Progenitor cell of endocrine pancreas (in vitro differentiated cells): ENCODE measurements around the gene HOXA13. TPM values are rescaled to one million over a fixed set of nuclear protein-coding genes. Genes with fewer than 3 reads are reported as not detected.

Source experiments
- DNase-seq: peaks from one replicate; pipeline ENCODE4 v3.0.0; 2021; ENCODE audit warnings: low spot score; ENCODE audit not compliant: unreplicated experiment
- H3K27ac Mint-ChIP-seq: 2 replicates; pipeline ENCODE4 v1.8.0; 2021; ENCODE audit warnings: mild to moderate bottlenecking, moderate library complexity, mixed read lengths
- H3K27me3 Mint-ChIP-seq: 2 replicates; pipeline ENCODE4 v1.8.0; 2021; ENCODE audit warnings: mixed read lengths
- H3K36me3 Mint-ChIP-seq: 2 replicates; pipeline ENCODE4 v1.8.0; 2022; ENCODE audit warnings: mixed read lengths; ENCODE audit not compliant: insufficient read depth
- H3K4me1 Mint-ChIP-seq: 2 replicates; pipeline ENCODE4 v1.8.0; 2021; ENCODE audit warnings: low read depth, mixed read lengths
- H3K4me3 Mint-ChIP-seq: 2 replicates; pipeline ENCODE4 v1.8.0; 2021; ENCODE audit warnings: low read depth, mild to moderate bottlenecking, moderate library complexity, mixed read lengths
- H3K9me3 Mint-ChIP-seq: 2 replicates; pipeline ENCODE4 v1.8.0; 2021; ENCODE audit warnings: low read depth, mixed read lengths
- long read RNA-seq: library from polyadenylated mRNA; unstranded; transcript quantifications from one replicate; pipeline ENCODE4 v2.0.0, GENCODE V29; 2020
- total RNA-seq: library from RNA; stranded (reverse); gene quantifications from 2 replicates; pipeline ENCODE4 v1.2.1, GENCODE V29; 2021
- TF ChIP-seq, protein P1 (sequence below): fragments of 200-600 bp; sonication (generic); IDR thresholded peaks from one replicate; pipeline ENCODE4 v1.5.0; 2021; ENCODE audit warnings: antibody characterized with exemption, mild to moderate bottlenecking; ENCODE audit not compliant: unreplicated experiment

HOXA13 gene
- total RNA-seq = not detected in 2 replicates
- long read RNA-seq = 0 reads

DNA sequence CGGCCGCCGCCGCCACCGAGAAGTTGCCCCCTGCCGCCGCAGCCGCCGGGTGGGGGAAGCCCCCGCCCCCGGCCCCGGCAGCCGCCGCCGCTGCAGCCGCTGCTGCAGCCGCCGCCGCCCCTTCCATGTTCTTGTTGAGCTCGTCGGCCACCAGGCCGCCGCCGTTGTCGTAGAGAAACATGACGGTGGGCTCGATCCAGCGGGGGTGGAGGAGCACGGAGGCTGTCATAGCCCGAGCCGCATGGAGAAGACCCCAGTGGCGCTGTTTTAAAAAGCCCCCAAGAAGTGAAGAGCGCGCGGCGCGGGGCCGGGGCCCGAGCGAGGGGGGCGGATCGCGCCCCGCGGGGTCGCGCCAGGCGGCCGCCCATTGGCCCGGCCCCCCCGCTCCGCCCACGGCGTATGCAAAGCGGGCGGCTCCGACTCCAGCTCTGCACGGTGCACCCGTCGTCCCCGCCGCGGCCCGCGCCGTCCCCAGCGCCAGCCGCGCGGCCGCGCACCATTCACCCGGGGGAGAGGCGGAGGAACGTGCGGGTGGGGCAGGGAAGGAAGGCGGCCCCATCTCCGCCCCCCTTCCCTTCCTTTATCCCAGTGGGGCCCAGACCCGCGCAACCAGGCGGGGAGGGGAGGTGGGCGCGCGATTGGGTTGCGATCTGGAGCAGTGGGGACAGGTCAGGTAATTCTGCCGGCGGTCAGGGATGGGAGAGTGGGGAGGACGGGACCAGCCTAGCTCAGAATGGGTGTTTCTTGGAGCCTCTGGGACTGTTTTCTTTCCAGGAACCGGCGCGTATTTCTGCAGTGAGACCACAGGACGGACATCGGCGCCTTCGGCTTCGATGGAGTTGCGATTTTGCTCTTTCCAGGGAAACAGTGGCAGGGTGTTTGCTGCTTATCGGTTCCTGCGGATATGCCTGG, at the start of gene HOXA13:
Gene HOXA13, minus strand, starts transcription at position 243 of the 912 bp plus-strand sequence. Its CDS starts 14 bp downstream, at position 229.
- peaks cover 93% of the 10 kb centered on the region for H3K27me3 Mint-ChIP-seq
- H3K36me3 Mint-ChIP-seq = no peaks in the 10 kb centered on the region
- H3K4me3 Mint-ChIP-seq = peak within 1 kb of the TSS; percentile 73
- H3K4me1 Mint-ChIP-seq = peaks cover 4% of the 10 kb centered on the region
- H3K9me3 Mint-ChIP-seq = no peaks in the 10 kb centered on the region
- peak within 1 kb of the TSS; percentile 63 for H3K27ac Mint-ChIP-seq
- DNase-seq = no peak
- TF ChIP-seq, protein P1, sequence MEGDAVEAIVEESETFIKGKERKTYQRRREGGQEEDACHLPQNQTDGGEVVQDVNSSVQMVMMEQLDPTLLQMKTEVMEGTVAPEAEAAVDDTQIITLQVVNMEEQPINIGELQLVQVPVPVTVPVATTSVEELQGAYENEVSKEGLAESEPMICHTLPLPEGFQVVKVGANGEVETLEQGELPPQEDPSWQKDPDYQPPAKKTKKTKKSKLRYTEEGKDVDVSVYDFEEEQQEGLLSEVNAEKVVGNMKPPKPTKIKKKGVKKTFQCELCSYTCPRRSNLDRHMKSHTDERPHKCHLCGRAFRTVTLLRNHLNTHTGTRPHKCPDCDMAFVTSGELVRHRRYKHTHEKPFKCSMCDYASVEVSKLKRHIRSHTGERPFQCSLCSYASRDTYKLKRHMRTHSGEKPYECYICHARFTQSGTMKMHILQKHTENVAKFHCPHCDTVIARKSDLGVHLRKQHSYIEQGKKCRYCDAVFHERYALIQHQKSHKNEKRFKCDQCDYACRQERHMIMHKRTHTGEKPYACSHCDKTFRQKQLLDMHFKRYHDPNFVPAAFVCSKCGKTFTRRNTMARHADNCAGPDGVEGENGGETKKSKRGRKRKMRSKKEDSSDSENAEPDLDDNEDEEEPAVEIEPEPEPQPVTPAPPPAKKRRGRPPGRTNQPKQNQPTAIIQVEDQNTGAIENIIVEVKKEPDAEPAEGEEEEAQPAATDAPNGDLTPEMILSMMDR = no peak

DNA sequence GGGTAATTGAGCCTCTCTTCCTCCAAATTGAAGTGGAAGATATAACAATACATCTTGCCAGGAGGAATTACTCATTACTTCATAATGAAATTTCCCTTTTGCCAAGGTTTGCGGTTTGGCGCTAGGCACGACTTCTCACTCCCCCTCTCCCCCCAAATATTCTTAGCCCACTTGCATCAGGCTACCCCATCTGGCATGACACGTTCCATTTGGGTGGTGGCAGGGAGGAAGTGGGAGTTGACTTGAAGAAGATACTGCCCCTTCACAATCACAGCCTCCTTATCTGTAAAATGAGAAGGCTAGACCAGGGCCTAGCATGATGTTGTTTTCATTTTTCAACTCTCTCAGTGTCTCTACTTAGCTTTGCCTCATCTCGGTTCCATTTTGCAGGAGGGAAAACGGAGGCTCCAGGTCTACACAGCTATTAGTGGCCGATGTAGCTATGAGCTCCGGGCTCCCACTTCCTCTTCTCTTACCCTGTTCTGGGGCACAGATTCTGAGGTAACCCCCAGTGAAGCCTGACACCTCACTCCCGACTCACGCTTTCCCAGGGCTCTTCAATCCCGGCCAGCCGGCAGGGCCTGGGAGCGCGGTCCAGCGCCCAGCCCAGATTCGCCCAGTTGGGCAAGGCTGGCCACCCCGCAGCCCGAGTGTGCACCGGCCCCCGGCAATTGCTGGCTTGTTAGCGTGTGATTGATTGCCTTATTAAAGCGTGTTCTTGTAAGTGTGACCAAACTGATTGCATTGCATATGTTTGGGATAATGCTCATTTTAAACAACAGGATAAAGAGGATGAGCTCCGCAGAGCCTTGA, 49.2 kb upstream of the HOXA13 start:
- H3K27ac Mint-ChIP-seq = no peak overlapping the region
- H3K4me3 Mint-ChIP-seq = no peak overlapping the region
- H3K27me3 Mint-ChIP-seq = peaks cover 97% of the 10 kb centered on the region
- no peak for DNase-seq
- H3K9me3 Mint-ChIP-seq = no peaks in the 10 kb centered on the region
- no peaks in the 10 kb centered on the region for H3K36me3 Mint-ChIP-seq
- H3K4me1 Mint-ChIP-seq = peaks cover 6% of the 10 kb centered on the region
- TF ChIP-seq, protein P1 = no peak

DNA sequence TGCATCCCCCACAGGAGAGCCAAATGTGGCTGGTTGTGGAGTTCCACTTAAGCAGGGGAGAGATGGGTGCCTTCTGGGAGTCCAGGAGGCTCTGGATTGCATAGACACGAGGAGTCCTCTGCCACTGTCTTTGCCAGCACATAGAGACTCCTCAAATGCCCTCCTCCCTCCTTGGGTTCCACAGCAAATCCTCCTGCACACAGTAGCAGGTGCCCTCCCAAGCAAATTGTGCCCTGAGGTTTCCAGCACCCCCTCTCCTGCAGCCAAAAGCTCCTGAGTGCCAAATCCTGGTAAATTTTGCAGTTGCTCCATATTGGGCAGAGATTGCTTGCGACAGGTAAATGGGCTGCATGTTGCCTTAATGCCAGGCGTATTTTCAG, 48.5 kb upstream of the HOXA13 start:
- Mint-ChIP-seq H3K4me1 (peaks cover 10% of the 10 kb centered on the region), H3K4me3 (no peak overlapping the region)
- TF ChIP-seq, protein P1 = no peak

DNA sequence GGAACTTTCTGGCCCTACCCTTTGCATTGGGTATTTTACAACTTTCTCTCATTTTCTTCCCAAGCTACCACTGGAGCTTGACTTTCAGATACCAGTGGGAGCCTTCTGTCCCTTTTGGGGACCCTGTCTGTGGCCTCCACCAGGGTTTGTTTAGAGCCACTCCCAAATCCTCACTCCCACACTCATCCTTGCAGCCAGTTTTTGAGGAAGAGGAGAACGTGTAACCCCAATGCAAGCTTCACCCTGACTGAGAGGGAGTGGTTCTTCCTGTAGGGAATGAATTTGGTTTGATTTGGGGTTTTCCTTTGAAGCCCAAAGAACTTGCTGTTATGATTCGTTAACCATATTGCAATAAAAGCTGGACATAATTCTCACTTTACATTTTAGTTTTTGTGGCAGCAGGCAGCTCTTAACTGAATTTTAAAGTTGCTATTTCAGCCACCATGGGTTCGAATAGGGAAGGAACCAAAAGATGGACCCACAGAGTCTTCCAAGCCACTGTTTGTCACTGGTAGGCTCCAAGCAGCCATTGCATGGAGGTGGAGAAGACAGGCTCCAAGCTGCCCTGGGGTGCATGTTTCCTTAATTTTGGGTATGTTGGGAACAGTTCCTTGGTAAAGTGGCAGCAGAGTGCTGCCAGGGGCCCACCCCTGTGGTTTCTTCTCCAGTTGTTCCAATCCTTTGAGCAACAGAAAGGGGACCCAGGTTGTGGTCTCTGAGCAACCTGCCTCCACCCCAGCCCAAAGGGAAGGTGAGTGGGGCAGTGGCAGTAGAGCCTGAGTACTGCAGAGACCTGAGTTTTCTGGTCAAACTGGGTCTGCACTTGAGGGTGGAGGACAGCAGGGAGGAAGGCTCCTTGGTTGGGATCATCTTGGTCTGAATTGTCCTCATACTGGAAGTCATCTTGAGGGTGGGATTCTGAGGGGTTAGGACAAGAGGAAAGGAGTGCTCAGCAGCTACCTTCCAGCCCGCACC, 47.8 kb upstream of the HOXA13 start:
- Mint-ChIP-seq H3K4me3 (no peak overlapping the region), H3K36me3 (no peaks in the 10 kb centered on the region), H3K27ac (no peak overlapping the region), H3K4me1 (peaks cover 10% of the 10 kb centered on the region), H3K9me3 (no peaks in the 10 kb centered on the region), H3K27me3 (peaks cover 93% of the 10 kb centered on the region)
- DNase-seq = no peak
- TF ChIP-seq, protein P1 = no peak

More for the DNA sequence above, 48.5 kb upstream of the HOXA13 start:
- Mint-ChIP-seq H3K27me3 (peaks cover 97% of the 10 kb centered on the region), H3K27ac (no peak overlapping the region), H3K9me3 (no peaks in the 10 kb centered on the region), H3K36me3 (no peaks in the 10 kb centered on the region)
- DNase-seq = no peak
